Caki2 (cell line): ENCODE results near the gene IDI2. TPM values are rescaled to one million over a fixed set of nuclear protein-coding genes. Genes with fewer than 3 reads are reported as not detected.
"Not testable (repeated sequence)": the region's sequence is repeated elsewhere in the genome, so short reads cannot be mapped to it uniquely, and the experiment has no call there.

Source experiments
- DNase-seq: peaks from one replicate; pipeline ENCODE4 v3.0.0-alpha.2; 2015; ENCODE audit warnings: low read depth
- in situ Hi-C: cut with HindIII; loops from 2 replicates; pipeline ENCODE4 v1.10.0; 2016; ENCODE audit warnings: low sequenced_read_pairs, low pct_unique_long_range_greater_than_20kb, mixed read lengths
- total RNA-seq: library from RNA; depleted of rRNA; stranded (reverse); fragments of >200 nt; shearing (Covaris generic); gene quantifications from 2 replicates; pipeline ENCODE4 v1.2.3, GENCODE V29; 2014; ENCODE audit warnings: low replicate concordance

Gene IDI2
- total RNA-seq, 1 experiment from 2014 or later: not detected

DNA sequence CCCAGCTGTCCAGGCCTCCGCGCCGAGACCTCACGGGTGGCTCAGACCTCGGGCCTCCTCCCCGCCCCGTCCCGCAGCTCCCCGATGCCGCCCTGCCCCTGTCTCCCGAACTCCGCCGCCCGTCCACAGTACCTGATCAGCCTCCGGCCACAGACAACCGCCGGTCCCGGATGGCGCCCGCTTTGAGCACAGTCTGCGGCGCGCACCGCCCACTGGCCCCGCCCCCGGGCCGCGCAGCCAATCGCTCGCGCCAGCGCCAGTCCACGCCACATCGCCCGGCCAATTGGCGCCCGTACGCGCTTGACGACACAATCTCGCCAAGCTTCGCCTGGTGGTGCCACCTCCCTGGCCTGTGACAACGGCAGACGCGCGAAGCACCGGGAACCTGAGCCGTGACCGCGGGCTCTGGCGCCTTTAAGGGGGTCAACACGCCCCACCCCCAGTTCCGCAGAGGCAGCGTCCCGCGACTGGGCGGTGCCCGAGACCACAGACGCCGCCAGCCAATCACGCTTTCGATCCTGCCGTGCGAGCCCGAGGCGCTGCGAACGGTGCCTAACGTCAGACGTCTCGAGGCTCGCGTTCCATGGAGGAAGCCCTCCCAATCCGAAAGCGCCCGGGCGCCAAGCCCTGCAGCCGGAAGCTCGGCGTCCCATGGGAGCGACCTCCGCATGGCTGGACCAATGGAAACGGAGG is 23.2 kb upstream of the IDI2 start, which contains the start of gene IDI1:
IDI1 (minus strand) TSS at position 388 of the 693 bp plus-strand sequence; CDS start at position 272, 116 bp downstream.
- DNase-seq: peak; percentile 99
- in situ Hi-C loops: no loop called here

DNA sequence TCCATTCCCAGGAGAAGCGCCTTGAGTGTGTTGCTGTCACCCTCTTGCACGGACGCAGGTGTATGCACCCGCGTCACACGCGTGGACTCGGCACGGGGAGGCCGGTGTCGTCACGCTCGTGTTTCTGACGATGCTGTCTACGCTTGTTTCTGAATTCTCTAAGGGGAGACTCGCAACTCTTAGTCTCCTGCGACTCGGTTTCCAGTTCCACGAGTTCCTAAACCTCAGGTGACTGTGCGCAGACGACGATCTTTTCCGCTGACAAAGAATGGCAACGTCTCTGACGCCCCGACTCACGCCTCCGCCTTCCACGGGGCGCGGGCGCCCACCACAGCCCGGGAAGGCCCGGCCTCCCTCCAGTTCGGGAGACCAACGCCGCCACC is 22.7 kb upstream of the IDI2 start:
- no peak for DNase-seq
- in situ Hi-C loops: no loop called here

DNA sequence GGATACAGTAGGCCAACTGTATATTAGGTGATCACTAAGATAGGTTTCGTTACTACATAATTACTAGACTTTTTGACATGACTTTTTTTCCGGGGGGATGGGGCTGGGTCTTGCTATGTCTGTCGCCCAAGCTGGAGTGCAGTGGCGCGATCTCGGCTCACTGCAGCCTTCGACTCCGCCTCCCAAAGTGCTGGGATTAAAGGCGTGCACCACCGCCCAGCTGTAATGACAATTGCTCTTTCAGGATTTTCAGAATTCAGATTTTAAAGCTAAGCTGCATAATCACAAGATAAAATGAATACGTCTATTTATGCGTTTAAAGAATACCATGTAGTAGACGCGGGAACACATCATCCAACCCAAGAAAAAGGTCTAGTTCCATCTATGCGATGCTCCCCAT is 22.3 kb upstream of the IDI2 start:
- DNase-seq: no peak
- in situ Hi-C loops: no loop called here

DNA sequence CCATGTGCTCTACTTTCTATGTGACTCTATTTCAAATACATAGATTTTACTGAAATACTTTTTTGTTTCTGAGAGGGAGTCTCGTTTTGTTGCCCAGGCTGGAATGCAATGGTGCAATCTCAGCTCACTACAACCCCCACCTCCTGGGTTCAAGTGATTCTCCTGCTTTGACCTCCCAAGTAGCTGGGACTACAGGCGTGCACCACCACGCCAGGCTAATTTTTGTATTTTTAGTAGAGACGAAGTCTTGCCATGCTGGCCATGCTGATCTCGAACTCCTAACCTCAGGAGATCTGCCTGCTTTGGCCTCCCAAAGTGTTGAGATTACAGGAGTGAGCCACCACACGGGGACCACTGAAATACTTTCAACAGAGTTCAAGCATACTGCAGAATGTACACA is 19.8 kb upstream of the IDI2 start:
- no peak for DNase-seq
- in situ Hi-C loops: no loop called here

DNA sequence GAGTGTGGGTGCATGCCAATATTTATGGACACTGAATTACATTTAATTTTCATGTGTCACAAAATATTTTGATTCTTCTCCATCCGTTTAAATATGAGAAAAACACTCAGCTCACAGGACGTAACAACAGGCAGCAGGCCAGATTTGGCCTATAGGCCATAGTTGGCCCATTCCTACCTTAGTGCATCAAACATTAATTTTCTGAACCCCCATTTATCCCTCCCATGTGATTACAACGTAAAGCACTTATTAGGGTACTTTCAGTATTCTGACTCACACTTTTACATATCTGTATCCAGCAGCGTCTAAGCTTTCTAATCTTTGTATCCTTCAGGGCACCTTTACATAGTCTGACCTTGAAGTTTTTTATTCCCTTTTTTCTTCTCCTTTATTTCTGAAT is 19.3 kb upstream of the IDI2 start:
- in situ Hi-C loops: no loop called here
- no peak for DNase-seq

DNA sequence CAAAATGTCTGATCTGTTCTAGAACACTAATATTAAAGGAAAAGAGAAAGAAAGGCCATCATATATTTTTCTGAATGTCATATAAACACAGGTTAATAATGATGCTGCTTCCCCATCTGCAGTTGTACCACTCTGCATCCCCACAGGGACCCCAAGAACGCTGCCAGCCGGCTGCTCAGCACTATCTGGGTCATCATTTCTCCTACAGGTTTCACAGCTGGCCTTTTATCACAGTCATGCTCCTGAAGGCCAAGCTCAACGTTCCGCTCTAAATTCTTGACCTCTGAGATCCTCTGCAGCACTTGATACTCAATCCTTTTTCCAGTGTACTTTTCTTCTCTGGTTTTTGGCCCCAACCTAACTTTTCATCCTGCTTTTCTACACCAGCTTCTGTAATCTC is 18.5 kb upstream of the IDI2 start:
- no peak for DNase-seq
- in situ Hi-C loops: no loop called here

DNA sequence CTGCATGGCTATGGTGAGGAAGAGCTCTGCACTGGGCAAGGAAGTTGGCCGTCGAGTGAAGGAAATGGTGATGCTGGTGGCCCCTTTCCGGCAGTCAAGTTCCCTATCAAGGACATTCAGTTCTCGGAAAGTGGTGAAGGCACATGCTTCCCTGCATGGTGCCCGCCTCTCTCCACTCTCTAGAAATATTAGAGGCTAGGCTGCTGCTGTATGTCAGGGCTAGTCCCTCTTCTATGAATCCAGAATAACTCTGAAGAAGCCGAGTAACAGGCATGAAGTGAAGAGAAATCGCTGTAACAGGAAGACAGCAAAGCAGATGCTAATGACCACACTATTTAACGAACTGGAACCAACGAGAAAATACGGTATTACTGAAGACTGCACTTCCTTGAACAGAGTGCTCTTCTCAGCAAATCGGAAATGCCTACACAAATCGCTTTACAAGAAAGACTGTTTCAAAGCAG is 17.9 kb upstream of the IDI2 start:
- DNase-seq: no peak
- in situ Hi-C loops: no loop called here

DNA sequence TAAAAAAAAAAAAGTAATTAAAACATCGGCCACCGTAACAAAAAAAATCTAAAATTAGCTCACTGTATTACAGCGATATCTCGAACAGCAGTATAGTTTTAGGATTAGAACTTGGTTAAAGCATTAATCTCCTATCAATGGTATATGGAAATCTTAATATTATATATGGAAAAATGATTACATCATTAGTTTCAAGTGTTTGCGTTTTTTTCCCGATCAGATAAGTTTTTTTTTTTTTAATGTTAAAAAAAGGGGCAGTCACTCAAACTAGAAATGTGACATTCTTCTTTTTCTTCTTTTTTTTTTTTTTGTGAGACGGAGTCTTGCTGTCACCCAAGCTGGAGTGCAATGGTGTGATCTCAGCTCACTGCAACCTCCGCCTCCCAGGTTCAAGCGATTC is 15.9 kb upstream of the IDI2 start:
- DNase-seq: no peak
- in situ Hi-C loops: no loop called here

DNA sequence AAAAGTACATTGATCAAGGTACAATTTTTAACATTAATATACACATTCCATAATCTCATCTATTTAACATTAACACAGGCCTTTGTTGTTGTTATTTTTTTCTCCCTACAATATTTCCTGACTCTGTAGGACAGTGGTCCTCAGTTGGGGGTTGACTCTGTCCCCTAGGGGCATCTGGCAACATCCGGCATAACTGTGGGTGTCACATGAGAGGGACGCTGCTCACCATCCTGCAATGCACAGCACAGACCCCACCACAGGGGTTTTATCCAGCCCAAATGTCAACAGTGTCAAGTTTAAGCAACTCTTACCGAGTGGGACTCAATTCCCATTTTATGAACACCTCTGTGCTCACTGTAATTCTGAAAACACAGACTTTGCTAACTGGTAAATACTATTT is 14.5 kb upstream of the IDI2 start:
- in situ Hi-C loops: no loop called here
- DNase-seq: no peak

DNA sequence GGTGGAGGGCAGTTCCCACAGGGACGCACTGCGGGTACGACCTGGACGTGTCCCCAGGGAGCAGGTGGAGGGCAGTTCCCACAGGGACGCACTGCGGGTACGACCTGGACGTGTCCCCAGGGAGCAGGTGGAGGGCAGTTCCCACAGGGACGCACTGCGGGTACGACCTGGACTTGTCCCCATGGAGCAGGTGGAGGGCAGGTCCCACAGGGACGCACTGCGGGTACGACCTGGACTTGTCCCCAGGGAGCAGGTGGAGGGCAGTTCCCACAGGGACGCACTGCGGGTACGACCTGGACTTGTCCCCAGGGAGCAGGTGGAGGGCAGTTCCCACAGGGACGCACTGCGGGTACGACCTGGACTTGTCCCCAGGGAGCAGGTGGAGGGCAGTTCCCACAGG is 13.1 kb upstream of the IDI2 start:
- DNase-seq, in situ Hi-C loops: not testable (repeated sequence)

DNA sequence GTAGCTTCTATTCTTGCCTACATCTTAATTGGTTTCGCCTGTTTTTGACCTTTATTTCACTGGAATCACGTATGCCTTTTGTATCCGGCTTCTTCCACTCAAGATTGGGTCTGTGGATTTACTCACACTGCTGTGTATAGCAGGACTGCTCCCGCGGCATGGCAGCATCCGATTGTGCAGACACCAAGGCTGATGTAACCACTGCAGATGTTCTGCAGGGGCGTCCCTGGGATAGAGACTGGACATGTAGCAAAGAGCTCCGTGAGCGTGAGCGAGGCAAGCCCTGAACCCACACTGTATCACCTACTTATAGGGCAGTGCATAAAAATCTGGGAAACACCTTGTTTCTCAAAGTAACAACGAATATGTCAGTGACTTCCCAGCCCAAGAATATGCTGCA is 11.4 kb upstream of the IDI2 start:
- DNase-seq: no peak
- in situ Hi-C loops: no loop called here

DNA sequence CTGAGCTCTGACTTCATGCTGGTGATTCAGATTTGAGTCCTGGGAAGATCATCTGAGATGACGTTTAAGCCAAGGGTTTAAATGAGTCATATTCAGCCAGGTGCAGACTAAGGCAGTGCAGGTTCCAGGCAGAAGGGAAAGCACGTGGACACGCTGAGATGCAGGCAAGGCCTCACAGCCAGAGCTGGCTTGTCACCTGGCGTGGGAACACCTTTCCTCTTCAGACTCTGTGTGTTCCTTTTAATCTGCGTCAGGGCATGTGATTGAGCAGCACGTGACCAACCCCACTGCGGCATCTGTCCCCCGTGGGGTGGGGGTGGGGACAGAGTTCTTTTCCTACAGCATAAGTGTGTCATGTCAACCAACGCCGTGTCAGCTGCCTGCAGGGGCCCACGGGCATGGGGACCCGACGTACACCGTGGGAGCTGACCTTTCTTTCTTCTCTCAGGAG is 10.7 kb upstream of the IDI2 start:
- in situ Hi-C loops: no loop called here
- DNase-seq: peak; percentile 48

DNA sequence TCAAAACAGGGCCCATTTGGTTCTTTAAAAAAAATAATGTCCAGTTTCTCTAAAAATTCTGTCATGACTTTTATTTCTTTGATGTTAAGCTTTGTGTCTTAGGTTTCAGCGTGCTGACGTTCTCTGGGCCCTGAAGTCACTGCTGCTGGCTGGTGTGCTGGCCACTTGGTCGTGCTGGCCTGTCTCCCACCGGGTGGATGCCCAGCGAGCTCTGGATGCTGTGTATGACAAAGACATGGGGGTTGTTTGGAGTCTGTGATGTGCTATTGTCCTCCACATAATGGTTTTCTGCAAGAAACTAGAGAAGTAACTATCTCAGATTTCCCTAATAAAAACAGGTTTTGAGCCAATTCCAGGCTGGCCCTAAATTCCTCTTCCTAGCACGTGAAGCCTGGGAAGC is 9.5 kb upstream of the IDI2 start:
- DNase-seq: no peak
- in situ Hi-C loops: no loop called here

DNA sequence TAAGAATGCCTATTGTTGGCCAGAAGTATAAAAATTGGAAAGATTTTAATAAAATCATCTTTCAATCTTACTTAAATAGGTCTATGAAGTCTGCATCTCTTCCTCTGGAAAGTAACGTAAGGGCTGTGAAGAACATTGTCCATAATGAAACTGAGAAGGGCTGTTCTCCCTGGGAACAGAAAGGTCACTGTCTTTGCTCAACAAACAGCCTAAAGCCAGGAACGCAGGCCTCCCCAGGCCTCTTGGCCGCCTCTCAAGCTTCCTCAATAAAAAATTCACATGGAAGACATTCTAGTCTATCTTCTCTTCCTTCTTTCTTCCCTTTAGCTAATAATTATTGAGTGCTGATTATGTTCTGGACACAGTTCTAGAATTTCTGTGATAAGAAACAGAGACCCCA is 9.1 kb upstream of the IDI2 start:
- DNase-seq: no peak
- in situ Hi-C loops: no loop called here

DNA sequence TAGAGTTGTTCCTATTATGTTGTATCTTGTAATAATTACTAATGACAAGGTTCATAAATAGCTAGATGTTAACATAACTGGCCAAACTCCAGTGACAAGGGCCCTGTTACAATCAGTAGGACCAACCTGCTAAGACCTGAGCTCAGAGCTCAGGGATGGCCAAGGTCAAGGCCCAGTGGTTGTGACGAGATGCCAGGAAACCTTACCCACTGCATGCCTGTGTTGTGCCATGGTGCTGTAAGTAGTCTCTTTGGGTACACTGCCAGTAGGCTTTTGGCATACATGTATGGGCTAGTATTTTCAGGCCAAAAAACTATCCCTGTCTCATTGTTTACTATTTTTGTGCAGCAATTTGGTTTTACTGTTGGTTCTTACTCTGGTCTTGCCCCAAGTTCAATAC is 7.9 kb upstream of the IDI2 start:
- in situ Hi-C loops: no loop called here
- DNase-seq: no peak

DNA sequence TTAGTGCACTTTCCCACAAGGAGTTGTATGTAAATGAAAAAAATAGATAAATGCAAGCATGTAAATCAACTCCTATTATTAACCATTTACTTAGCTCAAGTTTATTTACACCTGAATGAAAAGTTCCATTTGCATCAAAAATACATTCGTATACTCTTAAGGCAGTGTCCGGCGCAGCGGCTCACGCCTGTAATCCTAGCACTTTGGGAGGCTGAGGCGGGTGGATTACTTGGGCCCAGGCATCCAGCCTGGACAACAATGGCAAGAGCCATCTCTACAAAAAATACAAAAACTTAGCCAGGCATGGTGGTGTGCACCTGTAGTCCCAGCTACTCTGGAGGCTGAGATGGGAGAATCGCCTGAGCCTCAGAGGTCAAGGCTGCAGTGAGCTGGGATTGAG is 4.2 kb upstream of the IDI2 start:
- no peak for DNase-seq
- in situ Hi-C loops: no loop called here

DNA sequence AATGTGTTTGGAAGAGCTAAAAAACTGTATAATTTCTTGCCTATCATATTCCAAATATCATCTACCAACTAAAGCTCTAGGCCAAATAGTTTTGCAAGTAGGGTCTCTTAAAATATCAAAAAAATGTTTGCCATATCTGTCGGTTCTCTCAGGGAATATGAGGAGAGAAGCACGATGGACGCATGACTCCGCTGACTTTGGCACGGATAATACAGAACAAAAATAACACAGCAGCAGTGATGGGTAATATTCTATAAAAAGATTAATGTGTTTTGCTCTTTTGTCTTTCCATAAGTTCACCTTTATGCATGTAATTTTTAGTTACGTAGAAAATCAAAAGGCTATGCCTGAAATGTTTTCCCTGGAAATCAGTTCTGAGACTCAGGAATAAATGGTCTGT is 919 bp upstream of the IDI2 start:
- no peak for DNase-seq
- in situ Hi-C loops: no loop called here

DNA sequence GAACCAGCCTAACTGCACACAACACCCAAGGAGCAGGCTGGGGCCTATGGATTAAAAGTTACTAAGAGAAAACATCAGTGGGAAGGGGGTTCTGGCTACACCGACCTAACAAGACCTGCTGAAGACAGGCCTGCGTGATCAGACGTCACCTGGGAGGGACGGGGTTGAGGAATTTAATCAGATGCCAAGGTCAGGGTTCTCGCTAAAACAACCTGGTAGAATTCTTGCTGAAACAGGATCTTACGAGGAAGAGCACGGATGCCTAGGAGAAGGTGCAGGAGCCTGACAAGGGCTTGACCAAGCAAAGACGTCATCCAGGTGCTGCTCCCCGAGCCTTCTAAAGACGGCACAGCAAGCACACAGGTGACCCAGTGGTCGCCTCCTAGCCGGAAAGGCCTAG is 1.6 kb downstream of the IDI2 start:
- in situ Hi-C loops: no loop called here
- no peak for DNase-seq

DNA sequence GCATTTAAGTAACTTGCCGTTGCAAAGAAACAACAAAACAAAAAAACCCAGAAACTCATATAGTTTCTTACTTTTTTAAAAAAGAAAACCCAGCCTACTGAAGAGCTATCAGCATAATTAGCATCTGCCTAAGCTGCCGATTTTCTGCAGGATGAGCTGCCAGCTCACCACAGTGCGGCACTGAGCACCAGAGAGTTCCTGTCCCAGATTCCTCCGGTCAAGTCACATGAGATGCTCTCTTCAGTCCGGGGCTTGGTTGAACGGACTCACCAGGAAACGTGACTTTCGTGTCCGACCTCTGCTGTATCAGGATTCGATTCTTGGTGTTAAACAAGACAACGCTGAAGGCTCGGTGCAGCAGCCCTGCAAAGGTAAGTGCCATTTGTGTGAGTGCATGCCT is 3.2 kb downstream of the IDI2 start:
- no peak for DNase-seq
- in situ Hi-C loops: no loop called here

DNA sequence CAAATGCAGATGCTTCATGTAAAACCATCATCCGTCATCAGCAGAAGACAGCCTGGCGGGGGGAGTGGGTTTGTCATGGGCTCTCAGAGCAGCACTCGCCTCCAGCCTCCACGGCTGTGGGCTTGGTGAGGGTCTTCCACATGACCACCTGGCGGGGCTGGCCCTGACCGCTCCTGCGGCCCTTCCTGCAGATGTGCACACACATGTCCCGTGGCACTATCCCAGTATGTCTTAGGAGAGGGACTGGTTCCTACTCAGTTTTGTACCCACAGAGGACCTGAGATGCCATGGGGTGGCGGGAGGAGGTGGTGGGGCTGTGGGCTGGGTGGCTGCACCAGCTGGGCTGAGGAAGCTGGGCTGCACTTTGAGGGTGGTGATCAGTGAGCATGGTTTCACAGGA is 4.7 kb downstream of the IDI2 start:
- DNase-seq: no peak
- in situ Hi-C loops: no loop called here
